SU-DHL-6 (cell line): ENCODE results near the gene RFXAP.

ENCODE experiments used
- EZH2phosphoT487 ChIP-seq: fragments of 200-600 bp; sonication (generic), shearing (Covaris generic); conservative IDR thresholded peaks from 2 replicates; pipeline ENCODE4 v1.6.1; 2018; ENCODE audit warnings: mild to moderate bottlenecking, antibody characterized with exemption, low read length, moderate library complexity, mixed read lengths
- TF ChIP-seq, protein P1 (sequence below): fragments of 200-600 bp; sonication (generic); IDR thresholded peaks from one replicate; pipeline ENCODE4 v1.5.1; 2017; ENCODE audit warnings: antibody characterized with exemption, mild to moderate bottlenecking, low read length, moderate library complexity; ENCODE audit not compliant: insufficient read depth, poor library complexity, severe bottlenecking

DNA sequence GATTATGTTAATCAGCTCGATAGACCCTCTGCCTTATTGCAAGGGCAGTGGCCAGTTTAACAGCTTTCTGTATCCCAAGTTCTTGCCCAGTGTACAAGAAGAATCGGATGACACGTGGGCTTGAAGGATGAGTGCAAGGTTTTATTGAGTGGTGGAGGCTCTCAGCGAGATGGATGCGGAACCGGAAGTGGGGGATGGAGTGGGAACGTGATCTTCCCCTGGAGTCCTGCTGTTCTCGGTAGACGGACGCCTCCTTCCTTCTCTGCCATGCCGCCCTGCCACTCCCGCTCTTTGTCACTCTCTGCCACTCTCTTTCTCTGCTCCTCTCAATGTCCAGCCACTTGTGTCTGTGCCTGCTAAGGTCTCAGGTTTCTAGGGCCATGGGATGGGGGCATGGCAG is 21.0 kb downstream of the RFXAP start:
- TF ChIP-seq, protein P1, sequence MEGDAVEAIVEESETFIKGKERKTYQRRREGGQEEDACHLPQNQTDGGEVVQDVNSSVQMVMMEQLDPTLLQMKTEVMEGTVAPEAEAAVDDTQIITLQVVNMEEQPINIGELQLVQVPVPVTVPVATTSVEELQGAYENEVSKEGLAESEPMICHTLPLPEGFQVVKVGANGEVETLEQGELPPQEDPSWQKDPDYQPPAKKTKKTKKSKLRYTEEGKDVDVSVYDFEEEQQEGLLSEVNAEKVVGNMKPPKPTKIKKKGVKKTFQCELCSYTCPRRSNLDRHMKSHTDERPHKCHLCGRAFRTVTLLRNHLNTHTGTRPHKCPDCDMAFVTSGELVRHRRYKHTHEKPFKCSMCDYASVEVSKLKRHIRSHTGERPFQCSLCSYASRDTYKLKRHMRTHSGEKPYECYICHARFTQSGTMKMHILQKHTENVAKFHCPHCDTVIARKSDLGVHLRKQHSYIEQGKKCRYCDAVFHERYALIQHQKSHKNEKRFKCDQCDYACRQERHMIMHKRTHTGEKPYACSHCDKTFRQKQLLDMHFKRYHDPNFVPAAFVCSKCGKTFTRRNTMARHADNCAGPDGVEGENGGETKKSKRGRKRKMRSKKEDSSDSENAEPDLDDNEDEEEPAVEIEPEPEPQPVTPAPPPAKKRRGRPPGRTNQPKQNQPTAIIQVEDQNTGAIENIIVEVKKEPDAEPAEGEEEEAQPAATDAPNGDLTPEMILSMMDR: no peak
- no peak for TF ChIP-seq EZH2phosphoT487
